ENCODE results near the gene CHRNA4. TPM values are rescaled to one million over a fixed set of nuclear protein-coding genes. Genes with fewer than 3 reads are reported as not detected.

CHRNA4 gene
- total RNA-seq, 3 donors from 2014 or later (not counting 1 experiment from before 2014, with no cell fraction given) = not detected

GRCh38 chr20:63401384-63402110 lies 40.4 kb upstream of the CHRNA4 start:
- 84% methylated on average over 29 of the region's 29 CpGs for WGBS (ENCODE audit: insufficient coverage)
- intact Hi-C loops (cut with micrococcal nuclease) = no loop called here
- TF ChIP-seq CTCF (IDR thresholded peaks at IDR 0.05) = no peak

GRCh38 chr20:63400486-63401210 lies 39.5 kb upstream of the CHRNA4 start:
- Histone ChIP-seq H3K9me3 (ENCODE audit: control insufficient read depth, insufficient read depth, low read length) (no peaks in the 10 kb centered on the region), H3K36me3 (ENCODE audit: control insufficient read depth, insufficient read depth, low read length) (no peaks in the 10 kb centered on the region), H3K4me1 (ENCODE audit: control insufficient read depth, insufficient read depth, low read length) (no peaks in the 10 kb centered on the region), H3K27me3 (ENCODE audit: control insufficient read depth, insufficient read depth, low read length) (no peaks in the 10 kb centered on the region), H3K4me3 (ENCODE audit: low read length) (no peak overlapping the region), H3K27ac (ENCODE audit: low read length) (no peak overlapping the region)
- intact Hi-C loops (cut with micrococcal nuclease) = no loop called here
- no peak for TF ChIP-seq CTCF (IDR thresholded peaks at IDR 0.05)
- no peaks in the 10 kb centered on the region for H3K36me3 Mint-ChIP-seq
- no peak overlapping the region for H3K4me3 Mint-ChIP-seq
- 88% methylated on average over 44 of the region's 44 CpGs for WGBS (ENCODE audit: insufficient coverage)
- DNase-seq (no peak), ATAC-seq (no peak)
- no peaks in the 10 kb centered on the region for H3K9me3 Mint-ChIP-seq
- H3K4me1 Mint-ChIP-seq = no peaks in the 10 kb centered on the region
- no peak overlapping the region for H3K27ac Mint-ChIP-seq
- no peaks in the 10 kb centered on the region for H3K27me3 Mint-ChIP-seq (ENCODE audit: low read depth in 2 of 2)

More at GRCh38 chr20:63401384-63402110, 40.4 kb upstream of the CHRNA4 start:
- Mint-ChIP-seq H3K27ac (no peak overlapping the region), H3K4me1 (no peaks in the 10 kb centered on the region), H3K9me3 (no peaks in the 10 kb centered on the region), H3K27me3 (ENCODE audit: low read depth in 2 of 2) (no peaks in the 10 kb centered on the region), H3K4me3 (no peak overlapping the region), H3K36me3 (no peaks in the 10 kb centered on the region)
- Histone ChIP-seq H3K4me3 (ENCODE audit: low read length) (no peak overlapping the region), H3K27ac (ENCODE audit: low read length) (no peak overlapping the region), H3K36me3 (ENCODE audit: control insufficient read depth, insufficient read depth, low read length) (no peaks in the 10 kb centered on the region), H3K9me3 (ENCODE audit: control insufficient read depth, insufficient read depth, low read length) (no peaks in the 10 kb centered on the region), H3K4me1 (ENCODE audit: control insufficient read depth, insufficient read depth, low read length) (no peaks in the 10 kb centered on the region), H3K27me3 (ENCODE audit: control insufficient read depth, insufficient read depth, low read length) (no peaks in the 10 kb centered on the region)
- ATAC-seq (no peak), DNase-seq (no peak)

- Histone ChIP-seq H3K4me1 (ENCODE audit: control insufficient read depth, insufficient read depth, low read length) (no peaks in the 10 kb centered on the region), H3K9me3 (ENCODE audit: control insufficient read depth, insufficient read depth, low read length) (no peaks in the 10 kb centered on the region), H3K27me3 (ENCODE audit: control insufficient read depth, insufficient read depth, low read length) (no peaks in the 10 kb centered on the region), H3K4me3 (ENCODE audit: low read length) (no peak overlapping the region), H3K36me3 (ENCODE audit: control insufficient read depth, insufficient read depth, low read length) (no peaks in the 10 kb centered on the region), H3K27ac (ENCODE audit: low read length) (no peak overlapping the region)
- H3K36me3 Mint-ChIP-seq = no peaks in the 10 kb centered on the region
- H3K27me3 Mint-ChIP-seq (ENCODE audit: low read depth in 2 of 2) = peaks cover 0 to 1% of the 10 kb centered on the region in 2 donors
- intact Hi-C loops (cut with micrococcal nuclease) = no loop called here
- no peak for TF ChIP-seq CTCF (IDR thresholded peaks at IDR 0.05)
- H3K4me1 Mint-ChIP-seq = no peaks in the 10 kb centered on the region
- no peaks in the 10 kb centered on the region for H3K9me3 Mint-ChIP-seq
- no peak for ATAC-seq
- no peak overlapping the region for H3K4me3 Mint-ChIP-seq
- H3K27ac Mint-ChIP-seq = no peak overlapping the region
- 93% methylated on average over 41 of the region's 41 CpGs for WGBS (ENCODE audit: insufficient coverage)
- DNase-seq = no peak
Observed at GRCh38 chr20:63399596-63400375, 38.6 kb upstream of the CHRNA4 start.

Measured in natural killer cell (primary cell).